Osteocyte (in vitro differentiated cells): Measurements from ENCODE around the gene C14orf132. TPM values are rescaled to one million over a fixed set of nuclear protein-coding genes. Genes with fewer than 3 reads are reported as not detected.

ENCODE experiments used
- DNase-seq: peaks from one replicate; pipeline ENCODE4 v3.0.0; 2021; ENCODE audit warnings: mixed read lengths; ENCODE audit not compliant: unreplicated experiment; ENCODE audit errors: extremely low spot score
- H3K27ac Mint-ChIP-seq: one replicate; pipeline ENCODE4 v1.8.0; 2021; ENCODE audit warnings: mild to moderate bottlenecking, mixed read lengths; ENCODE audit not compliant: unreplicated experiment
- H3K27me3 Mint-ChIP-seq: one replicate; pipeline ENCODE4 v1.8.0; 2021; ENCODE audit warnings: mixed read lengths; ENCODE audit not compliant: unreplicated experiment
- H3K36me3 Mint-ChIP-seq: one replicate; pipeline ENCODE4 v1.8.0; 2021; ENCODE audit warnings: mixed read lengths; ENCODE audit not compliant: unreplicated experiment
- H3K4me1 Mint-ChIP-seq: one replicate; pipeline ENCODE4 v1.8.0; 2021; ENCODE audit warnings: mixed read lengths; ENCODE audit not compliant: unreplicated experiment
- H3K4me3 Mint-ChIP-seq: one replicate; pipeline ENCODE4 v1.8.0; 2021; ENCODE audit warnings: mild to moderate bottlenecking, moderate library complexity, mixed read lengths; ENCODE audit not compliant: unreplicated experiment
- H3K9me3 Mint-ChIP-seq: one replicate; pipeline ENCODE4 v1.8.0; 2021; ENCODE audit warnings: mixed read lengths; ENCODE audit not compliant: unreplicated experiment
- total RNA-seq: library from RNA; stranded (reverse); gene quantifications from 2 replicates; pipeline ENCODE4 v1.2.1, GENCODE V29; 2021
- TF ChIP-seq, protein P1 (sequence below): fragments of 200-600 bp; sonication (generic); IDR thresholded peaks from 2 replicates; pipeline ENCODE4 v1.5.0; 2021; ENCODE audit warnings: antibody characterized with exemption, mild to moderate bottlenecking, moderate library complexity

Gene C14orf132
- total RNA-seq, 1 donor from 2014 or later: 86.9 TPM

DNA sequence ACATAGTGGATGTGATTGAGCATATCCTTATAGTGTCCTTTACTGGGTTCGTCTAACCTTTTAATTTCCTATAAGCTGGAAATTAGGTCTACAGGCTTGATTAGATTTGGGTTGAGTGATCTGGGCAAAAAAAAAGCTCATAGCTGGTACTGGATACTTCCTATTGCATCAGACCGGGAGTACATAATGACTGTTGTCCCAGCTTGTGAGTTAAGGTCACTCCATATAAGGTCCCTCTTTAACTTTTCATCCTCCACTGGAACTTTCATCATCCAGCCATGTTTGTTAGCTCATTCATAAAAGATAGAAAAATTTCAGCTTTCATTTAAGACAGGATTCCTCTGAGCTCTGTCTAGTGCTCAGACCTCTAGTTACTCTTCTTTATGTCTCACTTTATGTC is 80.8 kb downstream of the C14orf132 start:
- peaks cover 49% of the 10 kb centered on the region for H3K4me1 Mint-ChIP-seq
- TF ChIP-seq, protein P1, sequence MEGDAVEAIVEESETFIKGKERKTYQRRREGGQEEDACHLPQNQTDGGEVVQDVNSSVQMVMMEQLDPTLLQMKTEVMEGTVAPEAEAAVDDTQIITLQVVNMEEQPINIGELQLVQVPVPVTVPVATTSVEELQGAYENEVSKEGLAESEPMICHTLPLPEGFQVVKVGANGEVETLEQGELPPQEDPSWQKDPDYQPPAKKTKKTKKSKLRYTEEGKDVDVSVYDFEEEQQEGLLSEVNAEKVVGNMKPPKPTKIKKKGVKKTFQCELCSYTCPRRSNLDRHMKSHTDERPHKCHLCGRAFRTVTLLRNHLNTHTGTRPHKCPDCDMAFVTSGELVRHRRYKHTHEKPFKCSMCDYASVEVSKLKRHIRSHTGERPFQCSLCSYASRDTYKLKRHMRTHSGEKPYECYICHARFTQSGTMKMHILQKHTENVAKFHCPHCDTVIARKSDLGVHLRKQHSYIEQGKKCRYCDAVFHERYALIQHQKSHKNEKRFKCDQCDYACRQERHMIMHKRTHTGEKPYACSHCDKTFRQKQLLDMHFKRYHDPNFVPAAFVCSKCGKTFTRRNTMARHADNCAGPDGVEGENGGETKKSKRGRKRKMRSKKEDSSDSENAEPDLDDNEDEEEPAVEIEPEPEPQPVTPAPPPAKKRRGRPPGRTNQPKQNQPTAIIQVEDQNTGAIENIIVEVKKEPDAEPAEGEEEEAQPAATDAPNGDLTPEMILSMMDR: no peak
- no peak overlapping the region for H3K4me3 Mint-ChIP-seq
- H3K27ac Mint-ChIP-seq: peak overlapping the region; percentile 9
- no peaks in the 10 kb centered on the region for H3K9me3 Mint-ChIP-seq
- no peaks in the 10 kb centered on the region for H3K27me3 Mint-ChIP-seq
- H3K36me3 Mint-ChIP-seq: no peaks in the 10 kb centered on the region
- DNase-seq: no peak

DNA sequence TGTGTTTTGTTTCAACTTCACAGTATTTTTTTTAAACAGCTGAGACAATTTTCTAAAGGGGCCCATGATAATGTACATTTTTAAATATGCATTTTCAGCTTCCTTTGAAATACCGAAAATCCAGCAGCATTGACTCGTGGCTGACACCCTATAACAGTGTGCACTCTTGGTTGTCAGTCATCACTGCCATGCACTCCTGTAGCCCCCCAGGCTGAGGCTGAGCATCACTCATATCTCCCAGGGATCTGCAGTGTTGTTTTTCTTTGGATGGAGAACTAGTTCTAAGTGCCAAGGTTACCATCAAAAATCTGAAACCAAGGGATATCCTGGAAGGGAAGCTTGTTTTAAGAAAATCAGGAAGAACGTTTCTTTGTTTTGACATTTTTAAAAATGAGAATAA is 81.2 kb downstream of the C14orf132 start:
- no peak for DNase-seq
- Mint-ChIP-seq H3K9me3 (no peaks in the 10 kb centered on the region), H3K4me3 (no peak overlapping the region), H3K36me3 (no peaks in the 10 kb centered on the region), H3K4me1 (peaks cover 49% of the 10 kb centered on the region), H3K27ac (peak overlapping the region; percentile 14), H3K27me3 (no peaks in the 10 kb centered on the region)
- TF ChIP-seq, protein P1: no peak

DNA sequence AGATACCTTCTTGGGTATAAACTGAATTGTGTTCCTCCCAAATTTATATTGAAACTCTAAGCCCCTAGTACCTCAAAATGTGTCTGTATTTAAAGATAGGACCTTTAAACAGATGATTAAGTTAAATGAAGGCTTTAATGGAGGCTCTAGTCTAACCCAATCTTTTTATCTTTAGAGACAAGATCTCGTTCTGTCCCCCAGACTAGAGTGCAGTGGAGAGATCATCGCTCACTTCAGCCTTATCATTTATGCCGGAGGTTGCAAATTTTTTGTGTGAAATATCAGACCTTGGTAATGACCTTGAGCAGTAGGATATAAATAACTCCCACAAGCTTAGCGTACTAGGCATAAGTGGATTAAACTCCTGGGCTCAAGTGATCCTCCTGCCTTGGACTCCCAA is 81.8 kb downstream of the C14orf132 start:
- no peak for DNase-seq
- no peaks in the 10 kb centered on the region for H3K9me3 Mint-ChIP-seq
- no peaks in the 10 kb centered on the region for H3K36me3 Mint-ChIP-seq
- peaks cover 49% of the 10 kb centered on the region for H3K4me1 Mint-ChIP-seq
- H3K27ac Mint-ChIP-seq: no peak overlapping the region
- no peak overlapping the region for H3K4me3 Mint-ChIP-seq
- TF ChIP-seq, protein P1: no peak
- H3K27me3 Mint-ChIP-seq: no peaks in the 10 kb centered on the region

DNA sequence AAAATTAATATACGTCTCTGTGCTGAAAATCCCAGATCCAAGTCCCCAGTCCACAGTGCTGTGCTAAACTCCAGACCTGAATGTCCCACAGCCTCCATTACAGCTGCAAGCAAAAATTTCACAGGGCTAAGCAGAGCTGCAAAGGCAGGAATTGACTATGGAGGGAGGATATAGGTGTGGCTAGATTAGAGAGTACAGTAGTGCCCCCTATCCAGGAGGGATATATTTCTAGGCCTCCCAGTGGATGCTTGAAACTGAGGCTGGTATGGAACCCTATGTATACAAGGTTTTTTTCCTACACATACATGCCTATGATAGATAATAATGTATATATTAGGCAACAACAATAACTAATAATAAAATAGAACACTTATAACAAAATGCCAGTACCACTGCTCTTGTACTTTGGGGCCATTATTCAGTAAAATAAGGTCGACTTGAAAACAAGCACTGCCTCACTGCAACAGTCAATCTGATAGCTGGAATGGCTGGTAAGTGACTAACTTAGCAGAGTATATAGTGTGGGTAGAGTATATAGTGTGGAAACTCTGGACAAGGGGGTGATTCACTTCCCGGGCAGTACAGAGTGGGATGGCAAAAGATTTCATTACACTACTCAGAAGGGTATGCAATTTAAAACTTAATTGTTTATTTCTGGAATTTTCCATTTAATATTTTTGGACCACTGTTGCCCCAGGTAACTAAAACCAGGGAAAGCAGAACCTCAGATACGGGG is 82.7 kb downstream of the C14orf132 start:
- TF ChIP-seq, protein P1: no peak
- H3K27ac Mint-ChIP-seq: no peak overlapping the region
- peaks cover 4% of the 10 kb centered on the region for H3K27me3 Mint-ChIP-seq
- peaks cover 46% of the 10 kb centered on the region for H3K4me1 Mint-ChIP-seq
- no peak for DNase-seq
- no peak overlapping the region for H3K4me3 Mint-ChIP-seq
- no peaks in the 10 kb centered on the region for H3K9me3 Mint-ChIP-seq
- H3K36me3 Mint-ChIP-seq: no peaks in the 10 kb centered on the region

DNA sequence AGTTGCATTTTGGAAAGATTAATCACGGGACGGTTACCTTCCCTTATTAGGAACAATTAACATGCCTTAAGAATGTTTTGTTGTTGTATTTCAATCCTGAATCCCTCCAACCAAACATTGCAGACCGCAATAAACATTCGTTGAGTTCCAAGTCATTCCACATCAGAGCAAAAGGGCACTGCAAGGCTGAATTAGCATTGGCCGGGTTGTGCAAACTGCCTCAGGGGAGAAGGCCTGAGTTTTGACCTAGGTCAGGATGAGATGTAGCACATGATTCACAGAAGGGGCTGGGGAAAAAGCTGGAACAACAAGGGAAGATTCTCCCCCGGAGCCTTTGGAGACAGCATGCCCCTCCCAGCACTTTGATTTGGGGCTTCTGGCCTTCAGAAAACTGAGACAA is 83.3 kb downstream of the C14orf132 start:
- H3K27ac Mint-ChIP-seq: no peak overlapping the region
- H3K27me3 Mint-ChIP-seq: peaks cover 4% of the 10 kb centered on the region
- no peak overlapping the region for H3K4me3 Mint-ChIP-seq
- H3K9me3 Mint-ChIP-seq: no peaks in the 10 kb centered on the region
- no peak for DNase-seq
- TF ChIP-seq, protein P1: no peak
- no peaks in the 10 kb centered on the region for H3K36me3 Mint-ChIP-seq
- H3K4me1 Mint-ChIP-seq: peaks cover 39% of the 10 kb centered on the region
